Measurements from ENCODE around the gene SLC34A1. TPM values are rescaled to one million over a fixed set of nuclear protein-coding genes. Genes with fewer than 3 reads are reported as not detected.
A peak's percentile ranks its signal among the peaks of the same experiment; 100 is the strongest.

The SLC34A1 gene
- total and polyA plus RNA-seq, 2 of the 13 experiments (the other 11 are each of a cell fraction or from before 2014, with no cell fraction given), result 0.03 to 0.20 TPM

DNA sequence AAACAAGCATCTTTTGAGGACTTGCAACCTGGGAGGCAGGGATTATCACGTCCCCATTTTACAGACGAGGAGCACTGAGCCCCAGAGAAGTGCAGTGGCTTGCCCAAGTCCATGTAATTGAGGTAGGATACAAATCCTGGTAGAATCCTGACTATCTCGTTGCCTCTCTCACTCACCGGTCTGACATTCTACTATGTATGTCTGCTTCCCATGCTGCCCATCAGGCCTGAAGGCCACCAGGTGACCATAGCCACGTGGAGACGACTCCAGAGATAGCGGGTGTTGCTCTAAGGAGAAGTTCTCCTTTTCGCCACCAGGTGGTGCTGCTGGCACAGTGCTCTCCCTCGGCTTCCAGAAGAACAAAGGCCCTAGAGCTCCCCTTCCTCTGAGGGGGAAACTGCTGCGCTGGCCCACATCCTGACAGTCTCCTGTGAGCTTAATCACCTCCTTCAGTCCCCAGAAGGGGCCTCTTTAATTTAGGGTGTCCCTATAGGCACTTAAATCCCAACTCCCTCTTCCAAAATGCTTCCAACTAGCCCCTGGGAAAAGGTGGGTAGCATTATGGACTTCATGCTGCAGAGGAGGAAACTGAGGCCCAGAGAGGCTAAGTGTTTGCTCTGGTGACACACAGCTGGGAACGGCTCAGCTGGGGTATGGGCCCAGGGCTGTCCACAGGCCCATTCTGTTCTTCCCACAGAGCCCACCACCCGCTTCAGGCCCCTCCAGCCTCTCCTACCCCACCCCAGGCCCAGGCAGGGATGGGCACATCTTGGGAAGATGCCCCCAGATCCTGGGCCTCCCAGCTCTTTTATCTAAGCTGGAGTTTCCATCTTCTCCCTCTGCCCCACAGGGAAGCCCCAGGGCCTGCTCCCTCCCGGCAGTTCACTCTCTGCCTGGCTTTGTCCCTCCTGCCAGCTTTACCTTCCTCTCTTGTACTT, 6.4 kb downstream of the SLC34A1 start (continued):
- TF ChIP-seq, protein P1, sequence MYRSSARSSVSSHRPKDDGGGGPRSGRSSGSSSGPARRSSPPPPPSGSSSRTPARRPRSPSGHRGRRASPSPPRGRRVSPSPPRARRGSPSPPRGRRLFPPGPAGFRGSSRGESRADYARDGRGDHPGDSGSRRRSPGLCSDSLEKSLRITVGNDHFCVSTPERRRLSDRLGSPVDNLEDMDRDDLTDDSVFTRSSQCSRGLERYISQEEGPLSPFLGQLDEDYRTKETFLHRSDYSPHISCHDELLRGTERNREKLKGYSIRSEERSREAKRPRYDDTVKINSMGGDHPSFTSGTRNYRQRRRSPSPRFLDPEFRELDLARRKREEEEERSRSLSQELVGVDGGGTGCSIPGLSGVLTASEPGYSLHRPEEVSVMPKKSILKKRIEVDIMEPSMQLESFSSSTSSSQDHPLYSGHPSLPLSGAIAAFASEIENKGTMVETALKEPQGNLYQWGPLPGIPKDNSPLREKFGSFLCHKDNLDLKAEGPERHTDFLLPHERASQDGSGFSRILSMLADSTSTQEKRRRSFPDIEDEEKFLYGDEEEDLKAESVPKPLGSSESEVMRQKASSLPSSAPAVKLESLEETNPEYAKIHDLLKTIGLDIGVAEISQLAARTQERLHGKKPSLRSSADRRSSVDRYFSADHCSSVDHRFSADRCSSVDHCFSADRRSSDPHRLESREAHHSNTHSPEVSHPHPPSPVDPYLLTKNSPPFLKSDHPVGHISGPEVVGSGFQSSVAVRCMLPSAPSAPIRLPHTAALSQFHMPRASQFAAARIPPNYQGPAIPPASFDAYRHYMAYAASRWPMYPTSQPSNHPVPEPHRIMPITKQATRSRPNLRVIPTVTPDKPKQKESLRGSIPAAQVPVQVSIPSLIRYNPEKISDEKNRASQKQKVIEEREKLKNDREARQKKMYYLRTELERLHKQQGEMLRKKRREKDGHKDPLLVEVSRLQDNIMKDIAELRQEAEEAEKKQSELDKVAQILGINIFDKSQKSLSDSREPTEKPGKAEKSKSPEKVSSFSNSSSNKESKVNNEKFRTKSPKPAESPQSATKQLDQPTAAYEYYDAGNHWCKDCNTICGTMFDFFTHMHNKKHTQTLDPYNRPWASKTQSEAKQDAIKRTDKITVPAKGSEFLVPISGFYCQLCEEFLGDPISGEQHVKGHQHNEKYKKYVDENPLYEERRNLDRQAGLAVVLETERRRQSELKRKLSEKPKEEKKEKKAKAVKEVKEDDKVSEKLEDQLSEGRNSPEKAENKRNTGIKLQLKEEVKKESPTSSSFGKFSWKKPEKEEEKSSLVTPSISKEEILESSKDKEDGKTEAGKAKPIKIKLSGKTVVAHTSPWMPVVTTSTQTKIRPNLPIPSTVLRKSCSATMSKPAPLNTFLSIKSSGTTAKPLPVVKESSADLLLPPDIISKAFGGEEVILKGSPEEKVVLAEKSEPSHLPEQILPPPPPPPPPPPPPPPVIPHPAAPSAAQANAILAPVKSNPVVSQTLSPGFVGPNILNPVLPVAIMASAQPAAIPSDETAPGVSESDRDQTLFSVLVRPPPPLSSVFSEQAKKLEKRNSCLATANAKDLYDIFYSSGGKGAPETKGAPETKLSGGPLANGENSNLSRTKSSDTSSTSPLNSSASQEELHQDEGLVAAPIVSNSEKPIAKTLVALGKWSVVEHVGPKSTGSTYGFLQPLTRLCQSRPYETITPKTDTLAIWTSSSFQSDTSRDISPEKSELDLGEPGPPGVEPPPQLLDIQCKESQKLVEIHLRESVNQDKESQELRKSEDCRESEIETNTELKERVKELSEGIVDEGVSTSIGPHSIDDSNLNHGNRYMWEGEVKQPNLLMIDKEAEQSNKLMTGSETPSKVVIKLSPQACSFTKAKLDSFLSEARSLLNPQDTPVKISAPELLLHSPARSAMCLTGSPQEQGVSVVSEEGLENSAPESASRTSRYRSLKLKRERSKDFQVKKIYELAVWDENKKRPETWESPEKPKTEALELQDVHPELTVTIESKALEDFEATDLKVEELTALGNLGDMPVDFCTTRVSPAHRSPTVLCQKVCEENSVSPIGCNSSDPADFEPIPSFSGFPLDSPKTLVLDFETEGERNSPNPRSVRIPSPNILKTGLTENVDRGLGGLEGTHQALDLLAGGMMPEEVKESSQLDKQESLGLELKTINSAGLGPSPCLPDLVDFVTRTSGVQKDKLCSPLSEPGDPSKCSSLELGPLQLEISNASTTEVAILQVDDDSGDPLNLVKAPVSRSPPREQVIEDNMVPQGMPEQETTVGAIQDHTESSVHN (CRISPR knock-in tag; IDR thresholded peaks at IDR 0.05), result no peak
- TF ChIP-seq ZNF333 (CRISPR knock-in tag; IDR thresholded peaks at IDR 0.05; ENCODE audit: borderline replicate concordance), result no peak
- TF ChIP-seq SALL1 (CRISPR knock-in tag; IDR thresholded peaks at IDR 0.05), result peak; percentile 56
- no peak for TF ChIP-seq RELA (CRISPR knock-in tag; IDR thresholded peaks at IDR 0.05)
- no peak for TF ChIP-seq ZNF777 (CRISPR knock-in tag; IDR thresholded peaks at IDR 0.05)
- TF ChIP-seq XBP1 (CRISPR knock-in tag; IDR thresholded peaks at IDR 0.05), result no peak
- no peak for TF ChIP-seq TERF1 (CRISPR knock-in tag; IDR thresholded peaks at IDR 0.05)
- TF ChIP-seq CC2D1A (CRISPR knock-in tag; IDR thresholded peaks at IDR 0.05), result no peak
- TF ChIP-seq, protein P2, sequence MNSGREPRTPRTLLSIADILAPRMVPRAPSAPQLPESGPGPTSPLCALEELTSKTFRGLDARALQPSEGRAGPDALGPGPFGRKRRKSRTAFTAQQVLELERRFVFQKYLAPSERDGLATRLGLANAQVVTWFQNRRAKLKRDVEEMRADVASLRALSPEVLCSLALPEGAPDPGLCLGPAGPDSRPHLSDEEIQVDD (CRISPR knock-in tag; IDR thresholded peaks at IDR 0.05; ENCODE audit: borderline replicate concordance), result no peak
- no peak for TF ChIP-seq E2F1 (CRISPR knock-in tag; IDR thresholded peaks at IDR 0.05)
- TF ChIP-seq PBX2 (CRISPR knock-in tag; IDR thresholded peaks at IDR 0.05), result no peak
- TF ChIP-seq, protein P3, sequence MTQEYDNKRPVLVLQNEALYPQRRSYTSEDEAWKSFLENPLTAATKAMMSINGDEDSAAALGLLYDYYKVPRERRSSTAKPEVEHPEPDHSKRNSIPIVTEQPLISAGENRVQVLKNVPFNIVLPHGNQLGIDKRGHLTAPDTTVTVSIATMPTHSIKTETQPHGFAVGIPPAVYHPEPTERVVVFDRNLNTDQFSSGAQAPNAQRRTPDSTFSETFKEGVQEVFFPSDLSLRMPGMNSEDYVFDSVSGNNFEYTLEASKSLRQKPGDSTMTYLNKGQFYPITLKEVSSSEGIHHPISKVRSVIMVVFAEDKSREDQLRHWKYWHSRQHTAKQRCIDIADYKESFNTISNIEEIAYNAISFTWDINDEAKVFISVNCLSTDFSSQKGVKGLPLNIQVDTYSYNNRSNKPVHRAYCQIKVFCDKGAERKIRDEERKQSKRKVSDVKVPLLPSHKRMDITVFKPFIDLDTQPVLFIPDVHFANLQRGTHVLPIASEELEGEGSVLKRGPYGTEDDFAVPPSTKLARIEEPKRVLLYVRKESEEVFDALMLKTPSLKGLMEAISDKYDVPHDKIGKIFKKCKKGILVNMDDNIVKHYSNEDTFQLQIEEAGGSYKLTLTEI (CRISPR knock-in tag; conservative IDR thresholded peaks at IDR 0.05), result no peak
- TF ChIP-seq TCF12 (IDR thresholded peaks at IDR 0.05), result no peak
- no peak for TF ChIP-seq TCF12 (CRISPR knock-in tag; IDR thresholded peaks at IDR 0.05)
